ENCODE data around the gene HOXA11. TPM values are rescaled to one million over a fixed set of nuclear protein-coding genes. Genes with fewer than 3 reads are reported as not detected.

The HOXA11 gene
- total RNA-seq, 1 donor from 2014 or later = 10.7 TPM

- no peak overlapping the region for H3K4me3 ChIP-seq (ENCODE audit: low read depth, low read length)
- no peak for DNase-seq (ENCODE audit: low read depth)
- no peak for TF ChIP-seq CTCF (conservative IDR thresholded peaks at IDR 0.05; ENCODE audit: low read depth, low read length)
These were observed 20.6 kb upstream of the HOXA11 start for GRCh38 chr7:27205325-27206280.

GRCh38 chr7:27204851-27205322, 19.9 kb upstream of the HOXA11 start:
- H3K4me3 ChIP-seq (ENCODE audit: low read depth, low read length) = no peak overlapping the region
- TF ChIP-seq CTCF (conservative IDR thresholded peaks at IDR 0.05; ENCODE audit: low read depth, low read length) = no peak
- DNase-seq (ENCODE audit: low read depth) = no peak

- TF ChIP-seq CTCF (conservative IDR thresholded peaks at IDR 0.05; ENCODE audit: low read depth, low read length) = no peak
- no peak for DNase-seq (ENCODE audit: low read depth)
- no peak overlapping the region for H3K4me3 ChIP-seq (ENCODE audit: low read depth, low read length)
These were observed 19.0 kb upstream of the HOXA11 start for GRCh38 chr7:27203964-27204594.

DNA sequence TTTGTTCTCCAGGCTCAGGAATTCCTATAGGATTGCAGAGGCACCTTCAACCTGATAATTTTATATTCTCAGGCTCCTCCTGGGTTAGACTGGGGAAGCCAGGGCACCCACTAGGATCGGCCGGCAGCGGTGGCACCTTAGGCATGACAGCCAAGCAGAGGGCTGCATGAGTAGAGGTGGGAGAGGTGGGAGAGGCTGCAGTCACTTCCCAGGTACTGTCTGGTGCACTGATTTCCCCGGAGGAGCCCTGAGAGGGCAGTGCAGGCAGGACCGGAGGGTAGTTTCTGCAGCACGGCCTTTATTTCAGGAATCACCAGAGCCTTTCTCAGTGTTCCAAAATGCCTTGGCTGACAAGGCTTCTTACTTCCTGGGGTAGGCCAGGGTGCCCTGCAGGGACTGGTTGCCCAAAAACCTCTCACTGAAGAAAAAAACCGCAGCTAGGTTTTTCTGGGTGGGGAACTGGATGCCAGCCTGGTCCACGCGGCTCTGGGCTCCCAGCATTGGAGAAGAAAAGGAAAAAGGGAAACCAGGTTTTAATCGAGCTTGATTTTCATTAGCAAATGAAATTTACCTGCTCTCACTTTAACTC, 18.4 kb upstream of the HOXA11 start:
- no peak overlapping the region for H3K4me3 ChIP-seq (ENCODE audit: low read depth, low read length)
- TF ChIP-seq CTCF (conservative IDR thresholded peaks at IDR 0.05; ENCODE audit: low read depth, low read length) = no peak
- DNase-seq (ENCODE audit: low read depth) = no peak

DNA sequence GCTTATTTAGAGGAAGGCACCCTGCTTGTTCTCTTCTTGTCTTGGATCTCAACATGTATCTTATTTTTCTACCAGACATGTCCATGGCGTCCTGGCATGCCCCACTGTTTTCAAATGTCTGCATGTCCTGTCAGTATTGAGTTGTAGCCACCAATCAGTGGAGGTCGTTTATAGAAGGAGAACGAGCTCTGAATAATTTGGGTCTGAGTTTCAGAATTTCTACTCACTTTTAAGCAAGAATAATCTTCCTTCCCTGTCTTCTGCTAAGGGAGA, 17.8 kb upstream of the HOXA11 start:
- H3K4me3 ChIP-seq (ENCODE audit: low read depth, low read length) = no peak overlapping the region
- TF ChIP-seq CTCF (conservative IDR thresholded peaks at IDR 0.05; ENCODE audit: low read depth, low read length) = no peak

GRCh38 chr7:27202018-27202861, 17.2 kb upstream of the HOXA11 start:
- TF ChIP-seq CTCF (conservative IDR thresholded peaks at IDR 0.05; ENCODE audit: low read depth, low read length) = no peak
- H3K4me3 ChIP-seq (ENCODE audit: low read depth, low read length) = no peak overlapping the region

More for the DNA sequence above, 17.8 kb upstream of the HOXA11 start:
- DNase-seq (ENCODE audit: low read depth) = no peak

More at GRCh38 chr7:27202018-27202861, 17.2 kb upstream of the HOXA11 start:
- DNase-seq (ENCODE audit: low read depth) = no peak
